K562 (cell line): ENCODE results near the gene TLR6. TPM values are rescaled to one million over a fixed set of nuclear protein-coding genes. Genes with fewer than 3 reads are reported as not detected.

Source experiments
- ASH1L ChIP-seq: fragments of 450-650 bp; IDR thresholded peaks from 2 replicates; pipeline ENCODE4 v1.6.1; 2018; ENCODE audit warnings: borderline replicate concordance, mild to moderate bottlenecking, low read depth; ENCODE audit not compliant: partially characterized antibody
- BRD4 ChIP-seq: fragments of 200-600 bp; sonication (generic); IDR thresholded peaks from 2 replicates; pipeline ENCODE4 v1.6.1; 2017; ENCODE audit warnings: inconsistent platforms
- CCNT2 ChIP-seq: IDR thresholded peaks from 2 replicates; pipeline ENCODE4 v1.6.1; 2011; ENCODE audit warnings: borderline replicate concordance, low read depth, mild to moderate bottlenecking, moderate library complexity, mixed read lengths, low read length; ENCODE audit not compliant: insufficient read length; ENCODE audit errors: extremely low read depth
- EP400 ChIP-seq: fragments of 450-650 bp; IDR thresholded peaks from 2 replicates; pipeline ENCODE4 v1.6.1; 2017; ENCODE audit warnings: antibody characterized with exemption, mild to moderate bottlenecking, moderate library complexity
- FOXJ3 ChIP-seq: sonication (generic); formaldehyde crosslinking; IDR thresholded peaks from 2 replicates; pipeline ENCODE4 v1.4.0; 2020; ENCODE audit warnings: mild to moderate bottlenecking, missing genetic modification reagents
- HNRNPK ChIP-seq: fragments of 200-400 bp; formaldehyde crosslinking; IDR thresholded peaks from one replicate; pipeline ENCODE4 v1.6.1; 2018; ENCODE audit warnings: mild to moderate bottlenecking, low read depth, low read length; ENCODE audit not compliant: poor library complexity, severe bottlenecking
- HNRNPL ChIP-seq: fragments of 200-400 bp; formaldehyde crosslinking; IDR thresholded peaks from 2 replicates; pipeline ENCODE4 v1.6.1; 2017; ENCODE audit warnings: low read depth, mild to moderate bottlenecking, low read length
- KAT2B ChIP-seq: IDR thresholded peaks from one replicate; pipeline ENCODE4 v1.6.1; 2012; ENCODE audit warnings: low read depth, mild to moderate bottlenecking, control low read depth, inconsistent platforms, low read length, moderate library complexity
- KLF6 ChIP-seq: fragments of 250-450 bp; sonication (Bioruptor Pico); IDR thresholded peaks from 2 replicates; pipeline ENCODE4 v1.4.0; 2020; ENCODE audit warnings: mild to moderate bottlenecking, moderate library complexity, borderline replicate concordance
- MBD2 ChIP-seq: sonication (generic); IDR thresholded peaks from 2 replicates; pipeline ENCODE4 v1.6.1; 2016; ENCODE audit warnings: low read depth, borderline replicate concordance
- MITF ChIP-seq: IDR thresholded peaks from 2 replicates; pipeline ENCODE4 v1.6.1; 2014; ENCODE audit warnings: antibody characterized with exemption
- NRF1 ChIP-seq, 2 experiments: fragments of 450-650 bp; IDR thresholded peaks in 1 of 2; conservative IDR thresholded peaks in 1 of 2; 2 replicates each; pipeline ENCODE4 v1.6.1; 2014; ENCODE audit warnings: mild to moderate bottlenecking in 2 of 2
- POLR2H ChIP-seq: IDR thresholded peaks from 2 replicates; pipeline ENCODE4 v1.6.1; 2016; ENCODE audit warnings: missing genetic modification characterization, low read depth, mild to moderate bottlenecking, control low read depth, missing compliant biosample characterization, moderate library complexity
- RBBP5 ChIP-seq: fragments of 200-600 bp; sonication (generic); IDR thresholded peaks from 2 replicates; pipeline ENCODE4 v1.6.1; 2012; ENCODE audit warnings: borderline replicate concordance, mild to moderate bottlenecking, low read length, control low read depth, inconsistent platforms; ENCODE audit not compliant: insufficient read depth, poor library complexity, severe bottlenecking
- SMAD1 ChIP-seq: fragments of 150-350 bp; IDR thresholded peaks from 2 replicates; pipeline ENCODE4 v1.6.1; 2014; ENCODE audit warnings: low read length, low read depth; ENCODE audit not compliant: partially characterized antibody
- SNRNP70 ChIP-seq: fragments of 200-400 bp; formaldehyde crosslinking; optimal IDR thresholded peaks from 2 replicates; pipeline ENCODE3; 2017; ENCODE audit warnings: low read depth, low read length
- TFAM ChIP-seq: fragments of 250-450 bp; sonication (Bioruptor Pico); conservative IDR thresholded peaks from 2 replicates; pipeline ENCODE4 v1.5.0; 2021; ENCODE audit warnings: mild to moderate bottlenecking, moderate library complexity
- ZNF133 ChIP-seq: fragments of 250-450 bp; sonication (Bioruptor Pico); IDR thresholded peaks from 2 replicates; pipeline ENCODE4 v1.4.0; 2020; ENCODE audit warnings: mild to moderate bottlenecking
- ZNF316 ChIP-seq: fragments of 450-650 bp; IDR thresholded peaks from 2 replicates; pipeline ENCODE4 v1.6.1; 2016
- ZNF41 ChIP-seq: fragments of 250-450 bp; sonication (Bioruptor Pico); conservative IDR thresholded peaks from 2 replicates; pipeline ENCODE4 v1.4.0; 2020; ENCODE audit warnings: mild to moderate bottlenecking
- ZNF512 ChIP-seq: IDR thresholded peaks from 2 replicates; pipeline ENCODE4 v1.6.1; 2016; ENCODE audit warnings: missing genetic modification characterization, missing compliant biosample characterization
- ZNF57 ChIP-seq: fragments of 450-650 bp; formaldehyde crosslinking; IDR thresholded peaks from 2 replicates; pipeline ENCODE4 v1.4.0; 2020; ENCODE audit warnings: mild to moderate bottlenecking, moderate library complexity
- polyA plus RNA-seq, 8 experiments: library from polyadenylated mRNA; depleted of rRNA in 4 of 8; stranded (reverse) in 5 of 8; unstranded in 3 of 8; fragments of >200 nt; fragmentation: Nextera tagmentation in 2 of 8; fragmentation: Illumina TruSeq in 1 of 8; extraction: Ambion mirVana in 2 of 8; extraction: Trizol in 1 of 8; gene quantifications; 2 replicates each; pipeline versions ENCODE4 v1.2.1 to v1.2.3, GENCODE V29; 2011 to 2014; ENCODE audit warnings: inconsistent platforms in 1 of 8, missing spikeins in 1 of 8
- total RNA-seq, 7 experiments: library from RNA; depleted of rRNA in 6 of 7; stranded (reverse); fragments of >200 nt in 6 of 7; fragmentation: Illumina TruSeq in 2 of 7; extraction: Trizol in 2 of 7; gene quantifications; 2 replicates each; pipeline versions ENCODE4 v1.2.1 to v1.2.3, GENCODE V29; 2011 to 2021; ENCODE audit warnings: low replicate concordance in 1 of 7
- TF ChIP-seq, protein P1 (sequence below): fragments of 250-450 bp; sonication (Bioruptor Pico); IDR thresholded peaks from 2 replicates; pipeline ENCODE4 v1.4.0; 2020; ENCODE audit warnings: mild to moderate bottlenecking
- TF ChIP-seq, protein P2 (sequence below): sonication (generic); formaldehyde crosslinking; IDR thresholded peaks from 2 replicates; pipeline ENCODE4 v1.9.0; 2022; ENCODE audit warnings: mild to moderate bottlenecking, missing genetic modification reagents

TLR6 gene
- total and polyA plus RNA-seq, 9 of the 15 experiments (the other 6 are each of a cell fraction or from before 2014, with no cell fraction given): 0.08 to 1.9 (median 0.91) TPM

DNA sequence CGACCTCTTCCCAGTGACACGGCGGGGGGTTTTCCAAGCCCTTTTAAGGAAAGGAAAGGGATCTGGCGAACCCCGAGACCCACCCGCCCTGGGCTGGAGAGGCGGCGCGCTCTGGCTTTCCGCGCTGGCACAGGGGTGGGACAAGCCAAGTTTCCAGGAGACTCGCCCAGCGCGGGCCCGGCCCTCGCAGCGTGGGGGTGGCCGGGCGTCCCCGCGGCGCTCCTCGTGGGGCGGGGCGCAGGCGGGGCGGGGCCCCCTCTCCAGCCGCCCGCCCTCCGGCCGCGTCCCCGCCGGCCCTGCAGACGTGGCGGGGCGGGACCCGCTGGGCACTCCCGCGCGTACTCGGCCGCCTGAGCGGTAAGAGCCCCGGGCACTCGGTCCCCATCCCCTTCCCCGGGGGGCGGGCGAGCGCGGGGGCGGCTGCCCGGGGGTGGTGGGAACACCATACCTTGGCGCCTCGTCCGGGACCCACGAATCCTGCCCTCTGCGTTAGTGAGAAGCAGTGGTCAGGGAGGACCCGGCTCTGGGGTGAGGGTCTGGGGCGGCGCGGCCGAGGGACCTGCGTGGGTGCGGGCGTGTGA lies 11.0 kb upstream of the TLR6 start, which contains the start of gene FAM114A1 (continued):
- TF ChIP-seq RBBP5: peak; percentile 43
- TF ChIP-seq KAT2B: no peak
- TF ChIP-seq MITF: no peak
- no peak for TF ChIP-seq ASH1L
- TF ChIP-seq SMAD1: peak; percentile 43
- no peak for TF ChIP-seq KLF6 (CRISPR knock-in tag)
- peak; percentile 62; the same call in 1 of the 2 replicates for TF ChIP-seq EP400
- TF ChIP-seq HNRNPK: no peak
- TF ChIP-seq SNRNP70: no peak
- TF ChIP-seq FOXJ3 (CRISPR knock-in tag): no peak
- no peak for TF ChIP-seq ZNF512 (tag)
- no peak for TF ChIP-seq ZNF316
- no peak for TF ChIP-seq ZNF57 (CRISPR knock-in tag)
- TF ChIP-seq, protein P1, sequence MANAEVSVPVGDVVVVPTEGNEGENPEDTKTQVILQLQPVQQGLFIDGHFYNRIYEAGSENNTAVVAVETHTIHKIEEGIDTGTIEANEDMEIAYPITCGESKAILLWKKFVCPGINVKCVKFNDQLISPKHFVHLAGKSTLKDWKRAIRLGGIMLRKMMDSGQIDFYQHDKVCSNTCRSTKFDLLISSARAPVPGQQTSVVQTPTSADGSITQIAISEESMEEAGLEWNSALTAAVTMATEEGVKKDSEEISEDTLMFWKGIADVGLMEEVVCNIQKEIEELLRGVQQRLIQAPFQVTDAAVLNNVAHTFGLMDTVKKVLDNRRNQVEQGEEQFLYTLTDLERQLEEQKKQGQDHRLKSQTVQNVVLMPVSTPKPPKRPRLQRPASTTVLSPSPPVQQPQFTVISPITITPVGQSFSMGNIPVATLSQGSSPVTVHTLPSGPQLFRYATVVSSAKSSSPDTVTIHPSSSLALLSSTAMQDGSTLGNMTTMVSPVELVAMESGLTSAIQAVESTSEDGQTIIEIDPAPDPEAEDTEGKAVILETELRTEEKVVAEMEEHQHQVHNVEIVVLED (CRISPR knock-in tag): peak; percentile 56
- TF ChIP-seq, protein P2, sequence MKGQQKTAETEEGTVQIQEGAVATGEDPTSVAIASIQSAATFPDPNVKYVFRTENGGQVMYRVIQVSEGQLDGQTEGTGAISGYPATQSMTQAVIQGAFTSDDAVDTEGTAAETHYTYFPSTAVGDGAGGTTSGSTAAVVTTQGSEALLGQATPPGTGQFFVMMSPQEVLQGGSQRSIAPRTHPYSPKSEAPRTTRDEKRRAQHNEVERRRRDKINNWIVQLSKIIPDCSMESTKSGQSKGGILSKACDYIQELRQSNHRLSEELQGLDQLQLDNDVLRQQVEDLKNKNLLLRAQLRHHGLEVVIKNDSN: no peak
- peak; percentile 72 for TF ChIP-seq POLR2H (tag)
- TF ChIP-seq ZNF133: no peak
- TF ChIP-seq MBD2: peak; percentile 45; the same call in 1 of the 2 replicates
- TF ChIP-seq ZNF41: no peak
- peak; percentile 85 for TF ChIP-seq CCNT2
- TF ChIP-seq TFAM: no peak
- TF ChIP-seq NRF1 (conservative IDR thresholded peaks at IDR 0.05 in 1 of 2, IDR thresholded peaks at IDR 0.05 in 1 of 2): peak in 1 of 2 experiments; percentile 48; a peak in 2 of 4 replicates
- 0 out of 2 replicates have a peak, but pooled peaks have one; percentile 14 for TF ChIP-seq HNRNPL
- TF ChIP-seq BRD4: no peak
